ENCODE results near the gene GRIP2.

GRCh38 chr3:14573706-14574105 is 33.6 kb upstream of the GRIP2 start:
- TF ChIP-seq SUZ12 (IDR thresholded peaks at IDR 0.05; ENCODE audit: extremely low read depth, insufficient read depth, insufficient read length) (no peak), YY1 (IDR thresholded peaks at IDR 0.05; ENCODE audit: insufficient read depth, insufficient read length) (no peak), ZNF274 (IDR thresholded peaks at IDR 0.05; ENCODE audit: low read depth, low read length) (no peak)
